GM21360 (cell line): ENCODE data around the gene PRRT1B.
"Not testable (repeated sequence)": the region's sequence is repeated elsewhere in the genome, so short reads cannot be mapped to it uniquely, and the experiment has no call there.

Experiments
- ATAC-seq: cut with Tn5 transposase; IDR thresholded peaks from one replicate; pipeline ENCODE4 v1.9.1; 2021; ENCODE audit warnings: mild to moderate bottlenecking, moderate library complexity; ENCODE audit not compliant: unreplicated experiment

PRRT1B gene

DNA sequence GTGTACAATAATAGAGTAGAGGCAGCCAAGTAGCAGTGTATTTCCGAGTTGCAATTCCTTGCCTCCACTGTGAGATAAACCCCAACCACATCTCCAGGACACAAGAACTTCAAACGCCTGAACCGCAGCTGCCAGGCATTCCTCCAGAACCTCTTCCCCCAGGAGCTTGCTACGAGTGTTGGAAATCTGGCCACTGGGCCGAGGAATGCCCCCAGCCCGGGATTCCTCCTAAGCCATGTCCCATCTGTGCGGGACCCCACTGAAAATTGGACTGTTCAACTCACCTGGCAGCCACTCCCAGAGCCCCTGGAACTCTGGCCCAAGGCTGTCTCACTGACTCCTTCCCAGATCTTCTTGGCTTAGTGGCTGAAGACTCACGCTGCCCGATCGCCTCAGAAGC is 3.9 kb downstream of the PRRT1B start:
- not testable (repeated sequence) for ATAC-seq

DNA sequence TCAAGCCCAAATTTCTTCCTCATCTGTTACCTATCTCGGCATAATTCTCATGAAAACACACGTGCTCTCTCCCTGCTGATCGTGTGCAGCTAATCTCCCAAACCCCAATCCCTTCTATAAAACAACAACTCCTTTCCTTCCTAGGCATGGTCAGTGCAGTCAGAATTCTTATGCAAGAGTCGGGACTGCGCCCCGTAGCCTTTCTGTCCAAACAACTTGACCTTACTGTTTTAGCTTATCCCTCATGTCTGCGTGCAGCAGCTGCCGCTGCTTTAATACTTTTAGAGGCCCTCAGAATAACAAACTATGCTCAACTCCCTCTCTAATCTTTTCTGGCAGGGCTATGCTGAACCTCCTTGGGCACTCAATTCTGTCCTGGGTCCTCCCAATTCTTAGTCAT is 5.1 kb downstream of the PRRT1B start:
- ATAC-seq, result not testable (repeated sequence)

DNA sequence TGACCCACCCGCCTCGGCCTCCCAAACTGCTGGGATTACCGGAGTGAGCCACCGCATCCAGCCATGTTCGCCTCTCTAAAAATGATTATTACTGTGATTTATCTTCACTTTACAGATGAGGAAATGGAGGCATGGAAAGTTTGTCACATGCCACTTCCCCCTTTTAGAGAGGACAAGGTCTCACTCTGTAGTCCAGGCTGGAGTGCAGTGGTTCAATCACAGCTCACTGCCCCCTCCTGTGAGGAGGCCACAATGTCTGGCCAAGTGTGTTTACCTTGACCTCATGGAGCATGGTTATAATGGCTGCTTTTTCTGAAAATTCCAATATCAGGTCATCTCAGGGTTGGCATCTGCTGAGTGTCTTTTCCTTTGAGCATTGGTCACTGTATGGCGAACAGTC is 6.7 kb downstream of the PRRT1B start:
- no peak for ATAC-seq

DNA sequence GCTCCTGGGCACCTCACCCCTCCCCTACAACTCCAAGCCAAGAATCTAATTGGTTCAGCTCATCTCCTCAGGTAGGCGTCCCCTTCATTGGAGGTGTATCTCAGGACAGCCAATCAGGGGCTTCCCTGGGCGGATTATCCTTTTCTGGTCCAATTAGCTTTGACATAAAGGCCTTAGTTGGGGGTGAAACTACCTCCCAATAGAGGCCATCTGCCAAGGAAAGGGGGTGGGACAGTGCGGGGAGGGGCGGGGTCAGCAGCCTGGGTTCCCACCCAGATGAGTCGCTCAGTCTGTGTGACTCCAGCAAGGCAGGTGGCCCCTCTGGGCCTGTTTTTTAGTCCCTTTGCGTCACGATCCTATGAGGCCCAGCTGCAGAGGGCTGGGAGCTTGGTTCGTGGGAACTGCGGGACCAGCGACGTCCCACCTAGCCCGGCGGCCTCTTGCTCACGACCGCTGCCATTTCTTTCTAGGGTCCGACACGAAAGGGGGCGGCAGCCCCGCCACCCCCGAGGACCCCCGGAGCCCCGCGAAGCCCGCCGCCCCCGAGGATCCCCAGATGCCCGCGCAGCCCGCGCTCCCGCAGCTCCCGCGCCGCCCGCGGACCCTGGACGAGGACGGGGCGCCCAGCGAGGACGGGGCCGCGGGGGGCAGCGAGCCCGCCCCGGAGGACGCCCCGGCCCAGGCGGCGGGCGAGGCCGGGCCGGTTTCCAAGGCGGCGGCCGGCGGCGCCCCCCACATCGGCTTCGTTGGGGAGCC is 8.9 kb downstream of the PRRT1B start:
- ATAC-seq, result no peak

DNA sequence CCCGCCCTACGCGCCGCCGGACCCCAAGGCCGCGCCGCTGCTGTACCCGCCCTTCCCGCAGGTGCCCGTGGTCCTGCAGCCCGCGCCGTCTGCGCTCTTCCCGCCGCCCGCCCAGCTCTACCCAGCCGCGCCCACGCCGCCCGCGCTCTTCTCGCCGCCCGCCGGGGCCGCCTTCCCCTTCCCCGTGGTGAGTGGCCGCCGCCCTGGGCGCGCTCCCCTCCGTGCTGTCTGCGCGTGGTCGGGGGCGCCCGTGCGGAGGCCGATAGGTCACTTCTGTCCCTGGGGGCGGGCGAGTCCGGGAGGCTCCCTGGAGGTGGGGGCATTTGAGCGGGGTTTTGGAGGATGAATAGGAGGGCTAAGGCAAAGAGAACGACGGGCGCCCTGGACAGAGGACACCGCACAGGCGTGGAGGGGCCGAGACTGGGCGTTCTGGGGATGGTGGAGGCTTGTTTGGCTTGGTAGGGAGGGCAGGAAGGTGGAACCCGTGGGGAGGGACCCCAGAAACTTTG is 9.6 kb downstream of the PRRT1B start:
- no peak for ATAC-seq

DNA sequence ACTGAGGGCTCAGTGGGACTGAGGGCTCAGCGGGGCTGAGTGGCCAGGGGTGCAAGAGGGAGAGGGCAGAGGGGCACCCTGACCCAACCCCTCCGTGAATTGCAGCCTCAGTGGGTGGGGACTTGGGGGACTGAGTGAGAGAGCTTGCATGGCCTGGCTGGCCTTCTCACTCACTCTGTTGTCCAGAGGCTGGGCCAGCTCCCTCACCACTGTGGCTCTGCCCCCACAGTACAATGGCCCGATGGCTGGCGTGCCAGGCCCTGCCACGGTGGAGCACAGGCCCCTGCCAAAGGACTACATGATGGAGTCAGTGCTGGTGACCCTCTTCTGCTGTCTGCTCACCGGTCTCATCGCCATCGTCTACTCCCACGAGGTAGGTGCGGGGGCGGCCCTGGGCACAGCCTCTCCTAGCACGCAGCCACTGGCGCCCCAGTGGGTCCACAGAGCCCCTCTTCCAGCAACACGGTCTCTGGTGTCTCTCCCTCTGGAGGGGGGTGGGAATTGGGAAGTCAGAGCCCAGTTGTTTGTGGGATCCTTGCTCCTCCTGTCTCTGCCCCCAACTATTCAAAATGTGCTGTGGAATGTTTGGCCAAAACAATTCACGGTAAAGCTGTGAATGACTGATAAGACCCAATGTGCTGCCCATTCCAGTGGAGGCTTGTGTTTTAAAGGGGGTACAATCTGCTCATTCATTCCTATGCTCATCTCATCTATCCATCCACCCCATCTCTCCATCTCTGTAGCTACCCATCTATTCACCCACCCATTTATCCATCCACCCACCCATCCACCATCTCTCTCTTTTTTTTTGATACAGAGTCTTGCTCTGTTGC is 10.7 kb downstream of the PRRT1B start:
- ATAC-seq, result no peak

DNA sequence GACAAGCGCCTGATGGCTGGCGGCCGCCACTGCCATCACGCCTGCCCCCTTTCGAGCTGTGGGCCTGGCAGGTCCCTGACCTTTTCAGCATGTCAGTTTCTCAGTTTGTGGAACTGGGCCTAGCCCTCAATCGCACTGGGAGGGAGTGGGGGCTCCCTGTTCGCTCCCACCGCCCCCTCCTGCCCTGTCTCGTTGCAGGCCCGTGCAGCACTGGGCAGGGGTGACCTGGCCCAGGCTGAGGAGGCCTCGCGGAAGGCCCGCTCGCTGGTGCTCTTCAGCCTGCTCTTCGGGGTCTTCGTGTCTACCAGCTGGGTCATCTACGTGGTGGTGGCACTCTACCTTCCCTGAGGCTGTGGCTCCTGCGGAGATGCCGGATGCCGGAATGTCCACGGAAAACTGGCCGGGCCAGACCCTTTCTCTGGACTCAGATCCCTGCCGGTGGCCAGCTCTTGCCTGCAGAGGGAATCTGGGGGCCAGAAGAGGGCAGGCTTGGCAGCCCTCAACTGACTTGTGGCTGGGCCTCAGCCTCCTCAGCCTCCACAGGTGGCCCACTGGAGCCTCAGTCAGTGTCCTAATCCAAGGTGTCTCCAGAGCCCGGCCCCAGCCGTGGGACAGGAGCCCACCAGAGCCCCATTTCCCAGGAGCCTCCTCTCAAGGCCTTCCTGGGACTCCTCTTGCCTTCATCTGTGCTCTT is 12.7 kb downstream of the PRRT1B start:
- ATAC-seq, result no peak

DNA sequence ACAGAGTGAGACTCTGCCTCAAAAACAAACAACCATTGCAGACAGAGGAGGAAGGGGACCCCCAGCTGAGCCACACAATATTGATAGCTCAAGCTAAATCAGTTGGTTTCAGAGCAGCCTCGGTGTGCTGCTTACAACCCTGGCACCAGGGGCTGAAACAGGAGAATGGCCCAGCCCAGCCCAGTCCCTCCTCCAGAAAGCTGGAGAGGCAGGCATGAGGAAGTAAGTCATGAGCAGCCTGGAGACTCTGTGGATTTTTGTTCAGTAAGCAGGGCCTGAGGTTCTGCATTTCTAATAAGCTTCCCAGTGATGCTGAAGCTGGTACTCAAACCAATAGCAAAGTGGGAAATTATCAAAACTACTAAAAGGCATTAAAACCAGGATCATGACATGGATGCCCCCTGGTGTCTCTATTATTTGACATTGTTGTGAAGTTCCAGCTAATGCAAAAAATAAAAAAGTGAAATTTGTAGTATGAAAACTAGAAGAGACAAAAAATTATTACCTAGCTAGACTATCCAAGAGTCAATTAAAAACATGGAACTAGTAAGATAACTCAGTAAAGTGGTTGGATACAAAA is 14.2 kb downstream of the PRRT1B start:
- no peak for ATAC-seq

DNA sequence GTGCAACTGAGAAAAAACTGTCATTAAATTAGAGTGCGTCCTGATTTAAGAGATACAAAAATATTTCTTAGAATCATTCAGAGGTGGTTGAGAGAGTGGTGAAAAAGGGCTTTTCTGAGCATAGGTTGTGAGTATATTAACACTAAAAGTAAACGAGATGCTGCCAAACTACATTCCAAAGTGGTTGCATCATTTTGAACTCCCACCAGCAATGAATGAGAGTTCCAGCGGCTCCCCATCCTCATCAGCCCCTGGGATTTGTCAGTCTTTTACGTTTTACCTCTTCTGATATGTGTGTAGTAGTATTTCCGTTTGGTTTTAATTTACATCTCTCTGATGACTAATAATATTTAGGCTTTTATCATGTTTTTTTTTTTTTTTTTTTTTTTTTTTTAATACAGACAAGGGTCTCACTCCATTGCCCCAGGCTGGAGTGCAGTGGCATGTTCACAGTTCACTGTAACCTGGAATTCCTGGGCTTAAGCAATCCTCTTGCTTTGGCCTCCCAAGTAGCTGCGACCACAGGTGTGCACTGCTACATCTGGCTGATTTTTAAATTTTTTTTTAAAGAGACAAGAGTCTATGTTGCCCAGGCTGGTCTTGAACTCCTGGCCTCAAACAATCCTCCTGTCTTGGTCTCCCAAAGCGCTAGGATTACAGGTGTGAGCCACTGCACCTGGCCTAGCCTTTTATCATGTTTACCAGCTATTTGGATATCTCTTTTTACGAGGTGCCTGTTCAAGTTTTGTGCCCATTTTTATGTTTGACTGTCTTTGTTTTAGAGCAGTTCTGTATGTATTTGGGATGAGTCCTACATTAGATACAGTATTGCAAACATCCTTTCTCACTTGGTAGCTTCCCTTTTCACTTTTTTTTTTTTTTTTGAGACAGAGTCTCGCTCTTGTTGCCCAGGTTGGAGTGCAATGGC is 17.0 kb downstream of the PRRT1B start:
- ATAC-seq, result no peak

DNA sequence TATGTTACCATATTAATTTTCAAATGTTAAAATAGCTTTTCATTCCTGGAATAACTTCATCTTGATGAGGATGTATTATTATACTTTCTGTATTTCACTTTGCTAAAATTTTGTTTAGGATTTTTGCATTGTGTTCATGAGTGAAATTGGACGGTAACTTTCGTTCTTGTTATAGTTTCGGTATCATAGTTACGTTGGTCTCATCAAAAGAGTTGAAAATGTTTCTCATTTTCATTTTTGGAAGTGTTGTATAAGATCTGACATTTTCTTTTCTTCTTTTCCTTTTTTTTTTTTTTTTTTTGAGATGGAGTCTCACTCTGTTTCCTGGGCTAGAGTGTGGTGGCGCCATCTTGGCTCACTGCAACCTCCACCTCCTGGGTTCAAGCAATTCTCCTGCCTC is 20.0 kb downstream of the PRRT1B start:
- ATAC-seq, result no peak

DNA sequence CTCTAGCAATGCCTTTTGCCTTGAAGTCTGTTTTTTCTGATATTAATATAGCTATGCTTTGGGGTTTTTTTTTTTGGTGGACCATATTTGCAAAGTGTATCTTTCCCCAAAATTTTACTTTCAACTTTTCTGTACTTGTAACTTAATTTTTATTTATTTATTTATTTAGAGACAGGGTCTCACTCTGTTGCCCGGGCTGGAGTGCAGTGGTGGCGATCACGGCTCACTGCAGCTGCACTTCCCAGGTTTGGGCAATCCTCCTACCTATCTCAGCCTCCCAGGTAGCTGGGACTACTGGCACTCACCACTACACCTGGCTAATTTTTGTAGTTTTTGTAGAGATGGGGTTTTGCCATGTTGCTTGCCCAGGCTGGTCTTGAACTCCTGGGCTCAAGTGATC is 20.8 kb downstream of the PRRT1B start:
- no peak for ATAC-seq

DNA sequence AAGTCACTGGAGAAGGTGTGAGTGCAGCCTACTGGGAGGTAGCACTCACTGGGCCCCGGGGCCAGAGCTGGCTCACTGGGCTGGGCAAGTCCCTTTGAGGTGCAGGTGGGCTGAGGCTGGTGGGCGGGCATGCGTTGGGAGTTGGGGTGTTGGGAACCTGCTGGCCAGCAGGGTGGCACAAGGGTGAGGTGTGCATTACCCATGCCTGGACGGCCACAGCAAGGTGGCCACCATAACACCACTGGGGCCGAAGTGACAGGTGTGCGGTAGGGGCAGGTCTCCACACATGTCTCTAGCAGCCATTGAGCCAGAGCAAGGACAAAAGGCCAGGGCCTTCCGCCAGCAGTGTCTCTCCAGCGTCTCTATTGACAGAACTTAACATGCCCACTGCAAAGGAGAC is 22.6 kb downstream of the PRRT1B start:
- ATAC-seq, result no peak

DNA sequence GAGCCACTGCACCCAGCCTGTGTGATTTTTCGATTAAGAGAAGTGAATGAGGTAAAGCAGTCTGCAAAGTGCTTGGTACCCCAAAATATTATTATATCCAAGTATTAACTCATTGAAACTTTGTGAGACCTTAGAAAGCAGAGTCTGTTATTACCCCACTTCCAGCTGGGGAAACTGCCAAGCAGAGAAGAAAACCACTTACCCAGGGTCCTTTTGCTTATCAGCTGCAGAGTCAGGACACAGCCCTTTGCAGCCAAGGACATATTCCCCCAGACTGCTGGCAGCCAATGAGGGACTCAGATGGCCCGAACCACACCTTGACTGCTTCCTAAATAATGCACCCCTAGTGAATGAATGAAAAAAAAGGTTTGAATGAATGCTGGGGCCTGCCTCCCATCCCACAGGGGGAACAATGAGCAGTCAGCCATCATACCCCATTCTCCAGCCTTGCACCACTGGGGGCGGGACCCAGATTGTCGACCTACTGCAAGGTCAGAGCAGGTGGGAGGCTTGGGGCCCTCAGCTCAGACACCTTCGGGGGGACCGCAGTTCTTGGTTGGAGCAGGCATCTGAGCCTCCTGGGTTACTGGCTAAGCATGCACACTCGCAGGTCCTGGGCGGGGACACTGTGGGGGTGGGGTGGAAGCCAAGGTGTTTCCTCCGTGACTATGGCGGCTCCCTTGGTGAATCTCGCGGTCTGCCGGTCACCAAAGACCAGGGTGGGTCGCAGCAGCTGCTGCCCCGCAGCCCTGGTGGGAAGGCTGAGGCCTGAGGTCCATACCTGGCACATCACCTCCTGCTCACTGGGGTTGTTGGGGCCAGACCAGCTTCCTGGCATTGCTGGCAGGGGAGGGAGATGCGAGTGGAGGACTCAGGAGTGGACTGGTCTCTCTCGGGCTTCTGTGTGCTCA is 29.7 kb downstream of the PRRT1B start:
- ATAC-seq, result no peak

DNA sequence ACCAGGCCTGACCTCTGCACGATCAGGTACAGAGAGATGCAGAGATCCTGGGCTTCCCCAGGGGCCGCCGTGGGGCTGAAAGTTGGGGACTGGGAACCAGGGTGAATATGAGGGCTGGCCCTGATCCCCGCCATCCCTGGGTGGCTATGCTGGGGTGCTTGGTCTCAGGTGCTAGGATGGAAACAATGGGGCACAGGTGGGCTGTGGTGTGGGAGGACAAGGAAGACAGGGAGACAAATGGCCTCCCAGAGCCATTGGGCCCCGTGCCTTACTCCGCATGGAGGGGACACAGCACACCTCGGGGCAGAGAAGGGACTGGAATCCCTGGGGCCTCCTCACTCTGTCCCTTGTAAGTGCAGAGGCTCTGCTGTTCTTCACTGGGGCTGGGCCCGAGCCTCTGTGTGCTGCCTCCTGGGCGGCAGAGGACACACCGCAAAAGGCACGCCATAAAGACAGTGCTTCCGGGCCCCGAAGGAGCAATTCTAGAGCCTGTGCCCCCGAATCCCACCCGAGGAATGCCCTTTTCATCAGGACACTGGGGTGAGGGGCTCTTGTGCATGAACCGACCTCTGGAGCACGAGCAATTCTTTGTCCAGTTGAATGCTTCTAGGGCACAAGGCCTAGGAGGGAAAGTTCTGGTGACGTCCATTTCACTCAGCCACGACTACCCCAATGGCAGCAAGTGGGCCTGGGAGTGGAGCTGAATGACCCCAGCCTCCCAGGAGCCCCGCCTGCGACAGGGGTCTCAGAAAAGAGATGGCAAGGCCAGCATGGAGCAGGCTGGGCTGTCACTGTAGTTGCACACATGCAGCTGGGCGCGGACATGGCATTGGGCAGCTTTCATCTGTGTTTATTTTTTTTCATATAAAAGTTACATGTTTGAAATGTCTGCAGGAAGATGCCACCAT is 30.9 kb downstream of the PRRT1B start:
- ATAC-seq, result no peak

DNA sequence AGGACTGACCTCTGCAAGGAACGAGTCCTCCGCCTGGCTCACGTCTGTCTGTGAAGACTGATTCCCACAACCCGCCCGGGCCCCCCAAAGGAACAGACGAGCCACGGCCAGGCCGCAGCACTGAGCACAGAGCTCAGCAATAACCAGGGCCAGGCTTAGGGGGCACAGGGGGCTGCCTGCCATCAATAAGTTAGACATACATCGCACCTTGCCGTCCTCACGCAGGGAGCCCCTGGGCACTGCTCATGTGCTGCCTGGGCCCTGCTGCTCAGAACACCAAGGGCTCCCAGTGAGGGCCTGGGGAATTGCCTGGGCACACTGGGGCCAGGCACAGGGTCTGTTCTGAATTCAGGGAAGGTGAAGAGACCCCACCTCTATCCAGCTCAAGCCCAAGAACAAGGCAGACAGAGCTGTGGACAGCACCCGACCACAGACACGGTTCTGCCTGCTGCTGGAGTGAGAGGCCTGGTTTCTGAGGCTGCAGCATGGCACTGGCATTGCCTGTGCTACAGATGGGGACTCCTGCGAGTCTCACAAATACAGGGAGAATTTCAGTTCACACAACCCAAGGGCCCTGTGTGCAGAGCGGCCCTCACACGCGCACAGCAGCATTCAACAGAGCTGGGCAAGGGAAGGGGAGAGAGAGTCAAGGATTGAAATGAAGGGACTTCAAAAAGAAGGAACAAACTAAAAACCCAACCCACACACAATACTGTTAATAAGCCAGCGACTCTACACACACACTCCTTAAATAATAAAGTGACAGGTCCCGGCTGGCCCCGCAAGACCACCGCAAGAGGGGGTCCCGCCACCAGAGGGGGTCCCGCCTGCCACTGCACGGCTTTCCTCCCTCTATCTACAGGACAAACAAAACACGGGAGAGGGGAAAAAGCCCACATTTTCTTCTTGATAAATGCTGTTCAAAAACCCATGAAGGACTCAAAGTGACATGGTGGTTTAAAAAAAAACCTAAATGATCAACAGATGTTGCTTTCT is 32.0 kb downstream of the PRRT1B start:
- ATAC-seq, result no peak

DNA sequence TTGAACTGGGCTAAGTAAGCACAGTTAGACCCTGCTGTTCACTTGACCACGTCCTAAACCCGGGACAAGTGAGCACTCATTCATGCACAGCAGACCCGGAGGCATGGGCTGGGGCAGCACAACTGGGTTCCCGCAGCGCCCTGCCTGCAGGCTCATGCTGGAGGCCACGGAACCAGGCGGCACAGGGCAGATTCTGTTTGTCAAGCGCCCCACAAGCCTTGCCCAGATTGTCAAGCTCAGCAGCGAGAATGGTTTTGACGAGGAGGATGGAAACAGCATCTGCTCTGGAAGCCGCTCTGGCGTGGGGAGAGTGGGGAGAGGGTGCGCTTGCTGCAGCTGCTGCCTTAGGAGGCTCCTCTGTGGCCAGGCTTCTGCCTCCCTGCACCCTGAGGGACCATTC is 32.7 kb downstream of the PRRT1B start:
- ATAC-seq, result no peak
